H1 (cell line): Measurements from ENCODE around the gene C3orf80. TPM values are rescaled to one million over a fixed set of nuclear protein-coding genes. Genes with fewer than 3 reads are reported as not detected.

Experiments
- CTCF ChIA-PET: fragments of 300-600 bp; sonication (Branson Sonifier 250); formaldehyde crosslinking; loops from one replicate; lab custom pipeline; 2021; ENCODE audit not compliant: partially characterized antibody; lab: Charles Lee
- POLR2A ChIA-PET: fragments of 300-600 bp; sonication (Branson Sonifier 250); formaldehyde crosslinking; loops from one replicate; lab custom pipeline; 2021; ENCODE audit warnings: inconsistent platforms; ENCODE audit not compliant: partially characterized antibody; lab: Charles Lee
- DNase-seq, 2 experiments: peaks; one replicate each; pipeline versions ENCODE4 v3.0.0 to v3.0.0-alpha.2; 2010 to 2022; ENCODE audit warnings: low spot score in 2 of 2, low read depth in 1 of 2, mixed read lengths in 1 of 2
- FAIRE-seq: peaks from 2 replicates; lab custom pipeline; 2011; peaks lifted over from hg19 to GRCh38; lab: Jason Lieb, UNC
- H2AFZ ChIP-seq: 2 replicates; pipeline ENCODE4 v1.8.1; 2012; ENCODE audit warnings: low read length, inconsistent platforms
- H2AK5ac ChIP-seq: 2 replicates; pipeline ENCODE4 v1.6.1; 2013; ENCODE audit warnings: low read depth, low read length
- H2BK120ac ChIP-seq: replicated peaks from 2 replicates; pipeline ENCODE3; 2013; ENCODE audit warnings: low read depth, low read length, inconsistent platforms
- H2BK12ac ChIP-seq: 2 replicates; pipeline ENCODE4 v1.6.1; 2013; ENCODE audit warnings: low read depth, low read length
- H2BK15ac ChIP-seq: 2 replicates; pipeline ENCODE4 v1.6.1; 2013; ENCODE audit warnings: low read length
- H2BK20ac ChIP-seq: 2 replicates; pipeline ENCODE4 v1.6.1; 2013; ENCODE audit warnings: low read length
- H2BK5ac ChIP-seq: 2 replicates; pipeline ENCODE4 v1.6.1; 2013; ENCODE audit warnings: low read depth, low read length
- H3K14ac ChIP-seq: 2 replicates; pipeline ENCODE4 v1.6.1; 2013; ENCODE audit warnings: inconsistent platforms; ENCODE audit not compliant: insufficient read length
- H3K18ac ChIP-seq: 2 replicates; pipeline ENCODE4 v1.6.1; 2013; ENCODE audit warnings: low read length; ENCODE audit errors: extremely low read depth
- H3K23ac ChIP-seq: 2 replicates; pipeline ENCODE4 v1.6.1; 2013; ENCODE audit warnings: inconsistent platforms; ENCODE audit not compliant: insufficient read length
- H3K23me2 ChIP-seq: 2 replicates; pipeline ENCODE4 v1.6.1; 2013; ENCODE audit warnings: low read depth, low read length
- H3K27ac ChIP-seq: 2 replicates; pipeline ENCODE4 v1.6.1; 2011; ENCODE audit warnings: low read depth, low read length, inconsistent platforms
- H3K27me3 ChIP-seq, 4 experiments: replicated peaks in 1 of 4; 1 replicate in 1 of 4; 2 replicates in 3 of 4; pipeline versions ENCODE4 v1.6.1 to v1.8.1; 2011 to 2013; ENCODE audit warnings: low read length in 3 of 4, mild to moderate bottlenecking in 3 of 4, inconsistent platforms in 2 of 4, mixed read lengths in 2 of 4, moderate library complexity in 1 of 4; ENCODE audit not compliant: control insufficient read depth in 3 of 4, insufficient read depth in 3 of 4; ENCODE audit errors: extremely low read depth in 1 of 4
- H3K36me3 ChIP-seq, 4 experiments: 2 replicates each; pipeline versions ENCODE4 v1.6.1 to v1.8.1; 2011 to 2013; ENCODE audit warnings: mild to moderate bottlenecking in 4 of 4, low read length in 3 of 4, moderate library complexity in 2 of 4, control low read depth in 1 of 4, inconsistent platforms in 1 of 4; ENCODE audit not compliant: insufficient read depth in 4 of 4, control insufficient read depth in 2 of 4
- H3K4ac ChIP-seq: replicated peaks from 2 replicates; pipeline ENCODE3; 2013; ENCODE audit warnings: low read length, low read depth, mixed read lengths, inconsistent platforms; ENCODE audit not compliant: insufficient read length
- H3K4me1 ChIP-seq, 4 experiments: replicated peaks in 1 of 4; 1 replicate in 1 of 4; 2 replicates in 3 of 4; pipeline versions ENCODE4 v1.6.1 to v1.8.1; 2011 to 2013; ENCODE audit warnings: low read length in 3 of 4, inconsistent platforms in 2 of 4, mixed read lengths in 1 of 4; ENCODE audit not compliant: insufficient read depth in 4 of 4, control insufficient read depth in 3 of 4
- H3K4me2 ChIP-seq, 2 experiments: 2 replicates each; pipeline versions ENCODE4 v1.6.1 to v1.8.1; 2011 to 2013; ENCODE audit warnings: low read depth in 2 of 2, low read length in 2 of 2, control low read depth in 1 of 2, inconsistent platforms in 1 of 2, mild to moderate bottlenecking in 1 of 2; ENCODE audit not compliant: insufficient read depth in 1 of 2
- H3K4me3 ChIP-seq, 4 experiments: fragments of 200-600, 300-600 bp in 1 of 4; sonication (generic), shearing (Covaris generic), sonication (Bioruptor Twin) in 1 of 4; 2 replicates each; pipeline versions ENCODE4 v1.5.1 to v1.8.1; 2011 to 2016; ENCODE audit warnings: low read length in 4 of 4, low read depth in 3 of 4, control low read depth in 2 of 4, inconsistent platforms in 2 of 4, mild to moderate bottlenecking in 2 of 4, mixed read lengths in 1 of 4, moderate library complexity in 1 of 4; ENCODE audit not compliant: insufficient read depth in 2 of 4; ENCODE audit errors: extremely low read depth in 1 of 4
- H3K56ac ChIP-seq: replicated peaks from 2 replicates; pipeline ENCODE3; 2013; ENCODE audit warnings: low read depth, mild to moderate bottlenecking, mixed read lengths, low read length, inconsistent platforms; ENCODE audit not compliant: insufficient read length
- H3K79me1 ChIP-seq: 2 replicates; pipeline ENCODE4 v1.6.1; 2013; ENCODE audit warnings: low read depth, low read length, control low read depth
- H3K79me2 ChIP-seq, 2 experiments: 2 replicates each; pipeline versions ENCODE4 v1.6.1 to v1.8.1; 2012 to 2013; ENCODE audit warnings: low read length in 2 of 2, mild to moderate bottlenecking in 2 of 2, inconsistent platforms in 1 of 2; ENCODE audit not compliant: insufficient read depth in 2 of 2, control insufficient read depth in 1 of 2
- H3K9ac ChIP-seq, 4 experiments: replicated peaks in 1 of 4; 1 replicate in 1 of 4; 2 replicates in 3 of 4; pipeline versions ENCODE4 v1.6.1 to v1.8.1; 2011 to 2013; ENCODE audit warnings: low read depth in 3 of 4, low read length in 3 of 4, control low read depth in 2 of 4, mild to moderate bottlenecking in 2 of 4, moderate library complexity in 2 of 4, inconsistent platforms in 1 of 4; ENCODE audit errors: extremely low read depth in 1 of 4
- H3K9me3 ChIP-seq, 2 experiments: 2 replicates each; pipeline versions ENCODE4 v1.6.1 to v1.8.1; 2012 to 2013; ENCODE audit warnings: mild to moderate bottlenecking in 2 of 2, moderate library complexity in 2 of 2, control low read depth in 1 of 2, inconsistent platforms in 1 of 2, low read depth in 1 of 2, low read length in 1 of 2, mixed read lengths in 1 of 2; ENCODE audit not compliant: insufficient read depth in 2 of 2
- H4K20me1 ChIP-seq, 2 experiments: replicated peaks in 1 of 2; 2 replicates each; pipeline versions ENCODE3 to v1.8.1; 2011 to 2013; ENCODE audit warnings: inconsistent platforms in 2 of 2, low read length in 2 of 2, mild to moderate bottlenecking in 1 of 2; ENCODE audit not compliant: insufficient read depth in 2 of 2, control insufficient read depth in 1 of 2
- H4K5ac ChIP-seq: 2 replicates; pipeline ENCODE4 v1.6.1; 2013; ENCODE audit warnings: low read length, low read depth, mixed read lengths, inconsistent platforms; ENCODE audit not compliant: insufficient read length
- H4K8ac ChIP-seq: 2 replicates; pipeline ENCODE4 v1.8.0; 2013; ENCODE audit warnings: mild to moderate bottlenecking, moderate library complexity, low read length, inconsistent platforms; ENCODE audit not compliant: insufficient read depth; ENCODE audit errors: extremely low read depth
- H4K91ac ChIP-seq: replicated peaks from 2 replicates; pipeline ENCODE3; 2013; ENCODE audit warnings: low read length, mixed read lengths, inconsistent platforms; ENCODE audit not compliant: insufficient read length
- ASH2L ChIP-seq: fragments of 200-600, 300-600 bp; sonication (generic); IDR thresholded peaks from one replicate; pipeline ENCODE4 v1.7.1; 2017; ENCODE audit warnings: low read length
- CBX5 ChIP-seq: fragments of 300-800, 300-1000 bp; sonication (generic); IDR thresholded peaks from 2 replicates; pipeline ENCODE4 v1.7.1; 2016; ENCODE audit warnings: antibody characterized with exemption, low read length, low read depth
- EGR1 ChIP-seq: IDR thresholded peaks from 2 replicates; pipeline ENCODE4 v1.6.1; 2011; ENCODE audit warnings: low read depth, low read length, borderline replicate concordance
- EP300 ChIP-seq, 2 experiments: IDR thresholded peaks; 1 replicate in 1 of 2; 2 replicates in 1 of 2; pipeline ENCODE4 v1.6.1; 2011 to 2012; ENCODE audit warnings: low read depth in 2 of 2, low read length in 2 of 2, mild to moderate bottlenecking in 2 of 2, borderline replicate concordance in 1 of 2, inconsistent platforms in 1 of 2, moderate library complexity in 1 of 2
- GTF2F1 ChIP-seq: IDR thresholded peaks from 2 replicates; pipeline ENCODE4 v1.6.1; 2012; ENCODE audit warnings: low read depth, low read length, improper control_type of control experiment, borderline replicate concordance
- HDAC2 ChIP-seq, 2 experiments: fragments of 300-600 bp in 1 of 2; sonication (generic) in 1 of 2; IDR thresholded peaks; 2 replicates each; pipeline ENCODE4 v1.6.1; 2011 to 2012; ENCODE audit warnings: low read depth in 2 of 2, low read length in 2 of 2, mild to moderate bottlenecking in 2 of 2, moderate library complexity in 2 of 2, borderline replicate concordance in 1 of 2, inconsistent platforms in 1 of 2
- PHF8 ChIP-seq: fragments of 200-600 bp; sonication (generic); conservative IDR thresholded peaks from 2 replicates; pipeline ENCODE4 v1.7.1; 2012; ENCODE audit warnings: low read depth, mild to moderate bottlenecking, inconsistent platforms, low read length, moderate library complexity
- SIX5 ChIP-seq: IDR thresholded peaks from 2 replicates; pipeline ENCODE4 v1.6.1; 2011; ENCODE audit warnings: mild to moderate bottlenecking, low read depth, low read length
- YY1 ChIP-seq: IDR thresholded peaks from 2 replicates; pipeline ENCODE4 v1.6.1; 2011; ENCODE audit warnings: low read depth, mild to moderate bottlenecking, low read length
- WGBS, 2 experiments: shearing (Covaris generic) in 1 of 2; methylation state at CpG; one replicate each; pipeline versions ENCODE4 v1.1.6 to v1.1.7; 2013 to 2015; ENCODE audit warnings: low lambda C conversion rate in 2 of 2, mixed read lengths in 2 of 2, inconsistent platforms in 1 of 2, low coverage in 1 of 2, missing lambda C conversion rate in 1 of 2; ENCODE audit not compliant: insufficient replicate concordance in 2 of 2, insufficient coverage in 1 of 2, insufficient read length in 1 of 2; ENCODE audit errors: extremely low coverage in 1 of 2, missing lambda C conversion rate in 1 of 2; 5-methylcytosine and 5-hydroxymethylcytosine counted together
- polyA plus RNA-seq, 7 experiments: library from polyadenylated mRNA; depleted of rRNA in 3 of 7; stranded (reverse) in 5 of 7; unstranded in 2 of 7; fragments of >200 nt in 5 of 7; fragments of 200-250 nt in 2 of 7; gene quantifications; 1 replicate in 5 of 7; 2 replicates in 1 of 7; 4 replicates in 1 of 7; pipeline versions ENCODE4 v1.2.1 to v1.2.3, GENCODE V29; 2011 to 2013; ENCODE audit warnings: missing spikeins in 2 of 7, mixed read lengths in 2 of 7
- total RNA-seq: library from RNA; stranded (reverse); fragmentation: NEBNext Ultra II Directional; extraction: Animal tissue kit (Norgen Biotek cat#: 25700); gene quantifications from 2 replicates; pipeline ENCODE4 v1.2.1, GENCODE V29; 2021
- TF ChIP-seq, protein P1 (sequence below): IDR thresholded peaks from 2 replicates; pipeline ENCODE4 v1.6.1; 2012; ENCODE audit warnings: low read length, inconsistent platforms

The C3orf80 gene
- total and polyA plus RNA-seq, 2 of the 8 experiments (the other 6 are each of a cell fraction or from before 2014, with no cell fraction given), result 0.57 to 1.1 TPM

DNA sequence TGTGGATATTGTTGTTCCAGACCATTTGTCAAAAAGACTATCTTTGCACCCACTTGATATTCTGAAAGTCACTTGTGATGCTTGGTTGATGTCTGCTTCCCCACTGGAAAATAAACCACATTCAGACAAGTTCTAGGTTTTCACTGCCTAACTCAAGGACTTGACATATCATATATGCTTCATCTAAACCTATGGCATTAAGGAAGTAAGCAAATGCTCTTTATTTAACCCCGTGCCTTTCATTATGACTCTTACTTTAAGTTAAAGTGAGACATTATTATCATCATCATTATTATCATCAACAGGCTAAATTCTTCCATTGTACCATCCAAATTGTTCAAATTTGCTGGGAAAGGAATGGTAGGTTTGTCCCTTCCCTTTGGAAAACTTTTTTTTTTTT is 30.8 kb upstream of the C3orf80 start:
- no peak overlapping the region for H3K4me3 ChIP-seq
- ChIA-PET CTCF (interaction anchor here (0.7 kb wide), 1 partner anchor 269 kb away, joined by 4 read pairs; no protein-coding TSS in a partner anchor), POLR2A (no interaction called here)
- H2BK20ac ChIP-seq, result no peak overlapping the region
- H2BK15ac ChIP-seq, result no peak overlapping the region
- H3K18ac ChIP-seq, result no peak overlapping the region
- WGBS, 2 experiments, result 80% methylated on average over 1 of the region's 1 CpG; no CpG with 5 or more reads in 1 of the 2 experiments
- H4K5ac ChIP-seq, result no peak overlapping the region
- no peaks in the 10 kb centered on the region for H3K4me1 ChIP-seq
- no peaks in the 10 kb centered on the region for H3K36me3 ChIP-seq
- no peaks in the 10 kb centered on the region for H3K79me1 ChIP-seq
- H4K91ac ChIP-seq, result no peak overlapping the region
- H3K9me3 ChIP-seq, result peaks cover 0 to 2% of the 10 kb centered on the region in 2 experiments; a peak in 1 of 4 replicates
- H3K23me2 ChIP-seq, result no peaks in the 10 kb centered on the region
- no peak for TF ChIP-seq EP300 (IDR thresholded peaks at IDR 0.05; ENCODE audit: borderline replicate concordance in 1 of 2, low read depth in 2 of 2, low read length in 2 of 2)
- TF ChIP-seq YY1, result no peak
- TF ChIP-seq, protein P1, sequence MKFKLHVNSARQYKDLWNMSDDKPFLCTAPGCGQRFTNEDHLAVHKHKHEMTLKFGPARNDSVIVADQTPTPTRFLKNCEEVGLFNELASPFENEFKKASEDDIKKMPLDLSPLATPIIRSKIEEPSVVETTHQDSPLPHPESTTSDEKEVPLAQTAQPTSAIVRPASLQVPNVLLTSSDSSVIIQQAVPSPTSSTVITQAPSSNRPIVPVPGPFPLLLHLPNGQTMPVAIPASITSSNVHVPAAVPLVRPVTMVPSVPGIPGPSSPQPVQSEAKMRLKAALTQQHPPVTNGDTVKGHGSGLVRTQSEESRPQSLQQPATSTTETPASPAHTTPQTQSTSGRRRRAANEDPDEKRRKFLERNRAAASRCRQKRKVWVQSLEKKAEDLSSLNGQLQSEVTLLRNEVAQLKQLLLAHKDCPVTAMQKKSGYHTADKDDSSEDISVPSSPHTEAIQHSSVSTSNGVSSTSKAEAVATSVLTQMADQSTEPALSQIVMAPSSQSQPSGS, result no peak
- no peak for TF ChIP-seq GTF2F1
- no peak for TF ChIP-seq HDAC2 (IDR thresholded peaks at IDR 0.05; ENCODE audit: borderline replicate concordance in 1 of 2, low read depth in 2 of 2, low read length in 2 of 2)
- TF ChIP-seq ASH2L, result no peak
- no peak for TF ChIP-seq EGR1
- TF ChIP-seq SIX5, result no peak
- no peak for TF ChIP-seq CBX5
- TF ChIP-seq PHF8, result no peak
- TF ChIP-seq, all 59 proteins: peak for 0
- H2BK12ac ChIP-seq, result no peak overlapping the region
- no peaks in the 10 kb centered on the region for H3K27me3 ChIP-seq
- no peak overlapping the region for H2AK5ac ChIP-seq
- H3K56ac ChIP-seq, result no peak overlapping the region
- no peak overlapping the region for H2BK5ac ChIP-seq
- DNase-seq, result no peak
- no peak overlapping the region for H3K4me2 ChIP-seq
- H3K4ac ChIP-seq, result no peak overlapping the region
- H3K79me2 ChIP-seq, result no peaks in the 10 kb centered on the region
- no peak overlapping the region for H2BK120ac ChIP-seq
- no peak overlapping the region for H3K14ac ChIP-seq
- FAIRE-seq, result no peak
- no peak overlapping the region for H3K9ac ChIP-seq
- H4K20me1 ChIP-seq, result no peaks in the 10 kb centered on the region
- no peak overlapping the region for H3K23ac ChIP-seq
- H2AFZ ChIP-seq, result no peak overlapping the region
- no peak overlapping the region for H4K8ac ChIP-seq
- H3K27ac ChIP-seq, result no peak overlapping the region
